GM12878 (cell line): ENCODE results near the gene DOP1A. TPM values are rescaled to one million over a fixed set of nuclear protein-coding genes. Genes with fewer than 3 reads are reported as not detected.

Experiments
- ATAC-seq: fragments of 200-7000 bp; cut with Tn5 transposase; 3 replicates; pipeline ENCODE4 v1.9.1; 2020; ENCODE audit warnings: mild to moderate bottlenecking, moderate library complexity
- BruUV-seq: library from RNA; stranded (reverse); fragments of 400-500 nt; replicated peaks from 2 replicates; lab custom pipeline; 2021; lab: Mats Ljungman, UMichigan
- CTCF ChIA-PET: fragments of 300-600 bp; sonication (Branson Sonifier 250); formaldehyde crosslinking; extraction: SDS; loops from one replicate; lab custom pipeline; 2021; ENCODE audit warnings: inconsistent platforms; lab: Yijun Ruan, JAX
- POLR2A ChIA-PET: fragments of 350-600 bp; formaldehyde crosslinking; extraction: SDS; loops from one replicate; lab custom pipeline; 2021; ENCODE audit warnings: inconsistent platforms; lab: Charles Lee
- RAD21 ChIA-PET: fragments of 300-600 bp; sonication (Branson Sonifier 250); formaldehyde crosslinking; loops from one replicate; lab custom pipeline; 2023; ENCODE audit warnings: antibody characterized with exemption; ENCODE audit not compliant: unreplicated experiment; lab: Charles Lee
- SMC1A ChIA-PET: fragments of 300-600 bp; sonication (Branson Sonifier 250); formaldehyde crosslinking; loops from one replicate; lab custom pipeline; 2023; ENCODE audit not compliant: unreplicated experiment, uncharacterized antibody; lab: Charles Lee
- DNase-seq: peaks from one replicate; pipeline ENCODE4 v3.0.0-alpha.2; 2011; ENCODE audit warnings: low read depth, low spot score
- FAIRE-seq: peaks from 3 replicates; lab custom pipeline; 2011; peaks lifted over from hg19 to GRCh38; lab: Jason Lieb, UNC
- H2AFZ ChIP-seq: 2 replicates; pipeline ENCODE4 v1.6.0; 2011; ENCODE audit warnings: low read depth, low read length, control low read depth; ENCODE audit not compliant: control insufficient read depth
- H3K27ac ChIP-seq: 2 replicates; pipeline ENCODE4 v1.5.1; 2011; ENCODE audit warnings: control low read depth; ENCODE audit not compliant: control insufficient read depth, insufficient read depth
- H3K27me3 ChIP-seq, 2 experiments: replicated peaks in 1 of 2; 2 replicates each; pipeline versions ENCODE4 v1.6.0 to v1.6.1; 2011; ENCODE audit warnings: low read length in 1 of 2; ENCODE audit not compliant: control insufficient read depth in 2 of 2, insufficient read depth in 2 of 2
- H3K36me3 ChIP-seq, 2 experiments: 2 replicates each; pipeline ENCODE4 v1.5.1; 2011; ENCODE audit warnings: low read length in 1 of 2; ENCODE audit not compliant: control insufficient read depth in 2 of 2, insufficient read depth in 2 of 2
- H3K4me1 ChIP-seq: 2 replicates; pipeline ENCODE4 v1.6.1; 2011; ENCODE audit warnings: mild to moderate bottlenecking, low read length, moderate library complexity, mixed read lengths; ENCODE audit not compliant: control insufficient read depth, insufficient read depth
- H3K4me2 ChIP-seq: 2 replicates; pipeline ENCODE4 v1.6.0; 2011; ENCODE audit warnings: control low read depth; ENCODE audit not compliant: control insufficient read depth, insufficient read depth
- H3K4me3 ChIP-seq: fragments of 200-600 bp; sonication (generic); 2 replicates; pipeline ENCODE4 v1.5.1; 2016
- H3K79me2 ChIP-seq: 2 replicates; pipeline ENCODE4 v1.6.0; 2011; ENCODE audit warnings: low read length; ENCODE audit not compliant: control insufficient read depth, insufficient read depth
- H3K9ac ChIP-seq: 2 replicates; pipeline ENCODE4 v1.8.0; 2011; ENCODE audit warnings: low read length, control low read depth, mixed read lengths; ENCODE audit not compliant: control insufficient read depth, insufficient read depth
- H3K9me3 ChIP-seq: replicated peaks from 3 replicates; pipeline ENCODE4 v1.5.1; 2011; ENCODE audit warnings: mild to moderate bottlenecking, low read length; ENCODE audit not compliant: control insufficient read depth, insufficient read depth
- H4K20me1 ChIP-seq: 2 replicates; pipeline ENCODE4 v1.6.0; 2011; ENCODE audit not compliant: control insufficient read depth, insufficient read depth
- CEBPB ChIP-seq, 2 experiments: fragments of 150-350 bp in 1 of 2; IDR thresholded peaks; 2 replicates each; pipeline ENCODE4 v1.6.1; 2012 to 2014; ENCODE audit warnings: low read depth in 2 of 2, low read length in 2 of 2, borderline replicate concordance in 1 of 2, inconsistent platforms in 1 of 2
- CHD2 ChIP-seq: IDR thresholded peaks from 2 replicates; pipeline ENCODE4 v1.6.1; 2011; ENCODE audit warnings: low read depth, low read length, improper control_type of control experiment, borderline replicate concordance
- CREB1 ChIP-seq: IDR thresholded peaks from 2 replicates; pipeline ENCODE4 v1.6.1; 2012; ENCODE audit warnings: low read depth, mild to moderate bottlenecking, inconsistent platforms
- GATAD2B ChIP-seq: fragments of 450-650 bp; conservative IDR thresholded peaks from 2 replicates; pipeline ENCODE4 v1.6.1; 2017; ENCODE audit warnings: low read depth, mild to moderate bottlenecking, moderate library complexity
- HDAC6 ChIP-seq: fragments of 200-600 bp; sonication (generic); IDR thresholded peaks from one replicate; pipeline ENCODE4 v1.8.0; 2017; ENCODE audit warnings: antibody characterized with exemption; ENCODE audit not compliant: unreplicated experiment
- HDGF ChIP-seq: fragments of 450-650 bp; IDR thresholded peaks from 2 replicates; pipeline ENCODE4 v1.6.1; 2016; ENCODE audit warnings: antibody characterized with exemption
- NR2F1 ChIP-seq: fragments of 450-650 bp; conservative IDR thresholded peaks from 2 replicates; pipeline ENCODE4 v1.6.1; 2017; ENCODE audit warnings: mild to moderate bottlenecking
- RAD51 ChIP-seq: fragments of 450-650 bp; IDR thresholded peaks from 2 replicates; pipeline ENCODE4 v1.6.1; 2016; ENCODE audit warnings: moderate library complexity, mild to moderate bottlenecking, inconsistent platforms
- RB1 ChIP-seq: fragments of 450-650 bp; formaldehyde crosslinking; IDR thresholded peaks from 2 replicates; pipeline ENCODE4 v1.6.1; 2017; ENCODE audit warnings: mild to moderate bottlenecking, borderline replicate concordance
- STAT3 ChIP-seq: IDR thresholded peaks from 2 replicates; pipeline ENCODE4 v1.6.1; 2011; ENCODE audit warnings: low read depth, low read length, improper control_type of control experiment
- ZNF384 ChIP-seq: IDR thresholded peaks from 2 replicates; pipeline ENCODE4 v1.6.1; 2012; ENCODE audit warnings: low read depth, mild to moderate bottlenecking, low read length, improper control_type of control experiment, borderline replicate concordance
- WGBS: methylation state at CpG from one replicate; pipeline ENCODE4 v1.1.6; 2016; ENCODE audit warnings: low lambda C conversion rate; ENCODE audit not compliant: insufficient replicate concordance, insufficient coverage; ENCODE audit errors: missing lambda C conversion rate; 5-methylcytosine and 5-hydroxymethylcytosine counted together
- in situ Hi-C: fragments of 300-500 bp; cut with MboI; formaldehyde crosslinking; loops from 9 replicates; pipeline ENCODE4 v1.14.3; 2018; ENCODE audit warnings: mixed read lengths
- intact Hi-C: fragments of 100-400 bp; cut with micrococcal nuclease; formaldehyde crosslinking; loops from one replicate; pipeline ENCODE4 v1.14.2; 2022; ENCODE audit not compliant: unreplicated experiment
- polyA plus RNA-seq, 11 experiments: library from polyadenylated mRNA; depleted of rRNA in 4 of 11; unstranded in 6 of 11; stranded (reverse) in 5 of 11; fragments of >200 nt; fragmentation: Nextera tagmentation in 4 of 11; fragmentation: Illumina TruSeq in 1 of 11; extraction: Ambion mirVana in 4 of 11; extraction: Trizol in 1 of 11; gene quantifications; 1 replicate in 1 of 11; 2 replicates in 10 of 11; pipeline versions ENCODE4 v1.2.1 to v1.2.3, GENCODE V29; 2011 to 2016; ENCODE audit warnings: inconsistent platforms in 2 of 11, missing spikeins in 2 of 11, low read depth in 1 of 11
- total RNA-seq, 4 experiments: library from RNA; depleted of rRNA in 3 of 4; stranded (reverse); fragments of >200 nt in 3 of 4; fragmentation: Illumina TruSeq in 1 of 4; extraction: Trizol in 1 of 4; gene quantifications; 2 replicates each; pipeline versions ENCODE4 v1.2.1 to v1.2.3, GENCODE V29; 2013 to 2021
- TF ChIP-seq, protein P1 (sequence below): IDR thresholded peaks from 2 replicates; pipeline ENCODE4 v1.6.1; 2012; ENCODE audit warnings: low read depth, low read length, improper control_type of control experiment
- TF ChIP-seq, protein P2 (sequence below): IDR thresholded peaks from 2 replicates; pipeline ENCODE4 v1.6.1; 2011; ENCODE audit warnings: borderline replicate concordance, low read depth, mild to moderate bottlenecking, moderate library complexity, mixed read lengths, low read length; ENCODE audit not compliant: insufficient read depth; ENCODE audit errors: extremely low read length
- TF ChIP-seq, protein P3 (sequence below): IDR thresholded peaks from 2 replicates; pipeline ENCODE4 v1.6.1; 2012; ENCODE audit warnings: low read depth, low read length, improper control_type of control experiment
- TF ChIP-seq, protein P4 (sequence below): IDR thresholded peaks from 2 replicates; pipeline ENCODE4 v1.6.1; 2011; ENCODE audit warnings: borderline replicate concordance, low read depth, mild to moderate bottlenecking, moderate library complexity, low read length; ENCODE audit not compliant: insufficient read depth, poor library complexity, severe bottlenecking

The DOP1A gene
- total and polyA plus RNA-seq, 10 of the 15 experiments (the other 5 are each of a cell fraction or from before 2014, with no cell fraction given), result 1.9 to 22.9 (median 10.3) TPM

DNA sequence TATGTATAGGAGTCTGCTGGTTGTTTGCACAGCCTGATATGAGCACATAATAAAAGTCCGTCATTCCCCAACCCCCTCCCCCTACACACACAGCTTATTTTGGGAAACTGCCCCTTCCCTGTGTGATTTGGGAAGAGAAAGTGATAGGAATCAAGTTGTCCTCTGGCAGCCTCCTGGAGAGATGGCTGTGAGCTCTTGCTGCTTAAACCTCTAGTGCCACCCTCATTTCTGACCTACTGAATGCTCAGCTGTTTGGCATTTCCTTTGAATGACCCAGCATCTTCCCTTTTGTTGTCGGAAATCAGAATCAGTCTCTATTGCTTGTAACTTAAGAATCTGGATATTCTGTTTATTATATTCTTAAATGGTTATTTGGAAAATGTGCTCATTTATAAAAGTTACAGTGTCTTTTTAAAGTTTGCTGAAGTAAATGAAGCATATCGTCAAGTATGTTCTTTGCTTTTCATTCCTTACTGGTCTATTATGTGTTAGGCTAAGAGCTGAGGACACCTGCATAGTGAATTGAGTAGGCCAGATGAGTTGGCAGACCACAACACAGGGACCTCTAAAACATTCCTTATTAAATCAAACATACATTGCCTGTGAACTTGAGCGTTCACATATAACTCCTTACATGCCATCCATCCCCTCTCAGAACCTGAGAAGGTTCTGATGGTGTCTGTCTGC lies 131.2 kb downstream of the DOP1A start:
- POLR2A ChIA-PET, result interaction anchor here (2.8 kb wide), 1 partner anchor 130 kb away, joined by 12 read pairs; the partner anchor contains the start of gene DOP1A
- H3K27ac ChIP-seq, result no peak overlapping the region
- TF ChIP-seq CHD2 (no peak), CEBPB (IDR thresholded peaks at IDR 0.05; ENCODE audit: borderline replicate concordance in 1 of 2, low read depth in 2 of 2, low read length in 2 of 2) (no peak), RAD51 (no peak), RB1 (no peak), GATAD2B (no peak), STAT3 (no peak), ZNF384 (no peak), HDGF (no peak), CREB1 (no peak), HDAC6 (no peak), NR2F1 (no peak)
- TF ChIP-seq, protein P1, sequence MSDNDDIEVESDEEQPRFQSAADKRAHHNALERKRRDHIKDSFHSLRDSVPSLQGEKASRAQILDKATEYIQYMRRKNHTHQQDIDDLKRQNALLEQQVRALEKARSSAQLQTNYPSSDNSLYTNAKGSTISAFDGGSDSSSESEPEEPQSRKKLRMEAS, result no peak
- TF ChIP-seq, protein P2, sequence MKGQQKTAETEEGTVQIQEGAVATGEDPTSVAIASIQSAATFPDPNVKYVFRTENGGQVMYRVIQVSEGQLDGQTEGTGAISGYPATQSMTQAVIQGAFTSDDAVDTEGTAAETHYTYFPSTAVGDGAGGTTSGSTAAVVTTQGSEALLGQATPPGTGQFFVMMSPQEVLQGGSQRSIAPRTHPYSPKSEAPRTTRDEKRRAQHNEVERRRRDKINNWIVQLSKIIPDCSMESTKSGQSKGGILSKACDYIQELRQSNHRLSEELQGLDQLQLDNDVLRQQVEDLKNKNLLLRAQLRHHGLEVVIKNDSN, result no peak
- TF ChIP-seq, protein P3, sequence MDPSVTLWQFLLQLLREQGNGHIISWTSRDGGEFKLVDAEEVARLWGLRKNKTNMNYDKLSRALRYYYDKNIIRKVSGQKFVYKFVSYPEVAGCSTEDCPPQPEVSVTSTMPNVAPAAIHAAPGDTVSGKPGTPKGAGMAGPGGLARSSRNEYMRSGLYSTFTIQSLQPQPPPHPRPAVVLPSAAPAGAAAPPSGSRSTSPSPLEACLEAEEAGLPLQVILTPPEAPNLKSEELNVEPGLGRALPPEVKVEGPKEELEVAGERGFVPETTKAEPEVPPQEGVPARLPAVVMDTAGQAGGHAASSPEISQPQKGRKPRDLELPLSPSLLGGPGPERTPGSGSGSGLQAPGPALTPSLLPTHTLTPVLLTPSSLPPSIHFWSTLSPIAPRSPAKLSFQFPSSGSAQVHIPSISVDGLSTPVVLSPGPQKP, result no peak
- TF ChIP-seq, protein P4, sequence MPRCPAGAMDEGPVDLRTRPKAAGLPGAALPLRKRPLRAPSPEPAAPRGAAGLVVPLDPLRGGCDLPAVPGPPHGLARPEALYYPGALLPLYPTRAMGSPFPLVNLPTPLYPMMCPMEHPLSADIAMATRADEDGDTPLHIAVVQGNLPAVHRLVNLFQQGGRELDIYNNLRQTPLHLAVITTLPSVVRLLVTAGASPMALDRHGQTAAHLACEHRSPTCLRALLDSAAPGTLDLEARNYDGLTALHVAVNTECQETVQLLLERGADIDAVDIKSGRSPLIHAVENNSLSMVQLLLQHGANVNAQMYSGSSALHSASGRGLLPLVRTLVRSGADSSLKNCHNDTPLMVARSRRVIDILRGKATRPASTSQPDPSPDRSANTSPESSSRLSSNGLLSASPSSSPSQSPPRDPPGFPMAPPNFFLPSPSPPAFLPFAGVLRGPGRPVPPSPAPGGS, result no peak

More for the DNA sequence above, 131.2 kb downstream of the DOP1A start:
- Histone ChIP-seq H2AFZ (peak overlapping the region; percentile 25; the same call in 1 of the 2 replicates), H3K27me3 (no peaks in the 10 kb centered on the region), H3K9me3 (no peaks in the 10 kb centered on the region), H3K4me2 (no peak overlapping the region), H3K9ac (no peak overlapping the region), H3K79me2 (no peaks in the 10 kb centered on the region), H3K4me3 (no peak overlapping the region), H4K20me1 (no peaks in the 10 kb centered on the region), H3K36me3 (peaks cover 0 to 5% of the 10 kb centered on the region in 2 experiments; a peak in 2 of 4 replicates), H3K4me1 (peaks cover 5% of the 10 kb centered on the region)
- WGBS, result 97% methylated on average over 4 of the region's 4 CpGs
- FAIRE-seq (no peak), DNase-seq (no peak), ATAC-seq (no peak)
- ChIA-PET SMC1A (interaction anchor here (0.8 to 4.5 kb wide), 5 partner anchors 10 to 141 kb away, joined by 3 to 26 read pairs (median 3); partner anchors contain the start of genes DOP1A and UBE3D), RAD21 (interaction anchor here (1.1 to 11.8 kb wide), 2 partner anchors 16 to 132 kb away, joined by 3 to 93 read pairs; partner anchors contain the start of genes DOP1A and UBE3D), CTCF (interaction anchor here (1.1 to 19.2 kb wide), 3 partner anchors 17 to 133 kb away, joined by 3 to 195 read pairs (median 22); partner anchors contain the start of genes DOP1A and UBE3D)
- in situ Hi-C loops (no loop called here), intact Hi-C loops (loop anchor here (10.0 kb wide), 1 partner anchor 954 kb away; the partner anchor contains the start of gene IBTK)
- BruUV-seq, result no TSS peak
